ENCODE measurements around the gene SPRED3. TPM values are rescaled to one million over a fixed set of nuclear protein-coding genes. Genes with fewer than 3 reads are reported as not detected.

The SPRED3 gene
- total RNA-seq, 4 donors from 2014 or later, result 0.14 to 3.0 (median 0.48) TPM; not detected in 1

GRCh38 chr19:38433268-38433733 lies 44.8 kb downstream of the SPRED3 start, which contains the start of gene RYR1:
Gene RYR1 (plus strand): TSS chr19:38433691. CDS start chr19:38433830, 139 bp downstream.
- peaks cover 45% of the 10 kb centered on the region for H3K27me3 ChIP-seq
- WGBS, 2 donors (ENCODE audit: low coverage in 1 of 2), result 26% methylated on average over 14 of the region's 20 CpGs; no CpG with 5 or more reads in 1 of the 2 donors
- DNase-seq, result peak; percentile 40

GRCh38 chr19:38434549-38435051 lies 46.1 kb downstream of the SPRED3 start:
- no peak for TF ChIP-seq CTCF (IDR thresholded peaks at IDR 0.05)
- 15 to 37% methylated on average over 2 to 10 of the region's 13 CpGs for WGBS, 2 donors (ENCODE audit: low coverage in 1 of 2)
- in situ Hi-C loops (cut with MboI; ENCODE audit: low pct_ligation_motif_present in 1 of 4, low pct_unique_long_range_greater_than_20kb in 1 of 4, low sequenced_read_pairs in 3 of 4), result no loop called here
- no peaks in the 10 kb centered on the region for H3K4me1 ChIP-seq
- intact Hi-C loops (cut with DNase I; ENCODE audit: low total_unique reads), result no loop called here
- no peak overlapping the region for H3K27ac ChIP-seq
- H3K4me3 ChIP-seq, result no peak overlapping the region
- H3K9me3 ChIP-seq, result no peaks in the 10 kb centered on the region
- peak; percentile 16 for DNase-seq
- peaks cover 45% of the 10 kb centered on the region for H3K27me3 ChIP-seq
- no peaks in the 10 kb centered on the region for H3K36me3 ChIP-seq

More at GRCh38 chr19:38433268-38433733, 44.8 kb downstream of the SPRED3 start, which contains the start of gene RYR1:
- no peaks in the 10 kb centered on the region for H3K9me3 ChIP-seq
- no peaks in the 10 kb centered on the region for H3K4me1 ChIP-seq
- H3K36me3 ChIP-seq, result no peaks in the 10 kb centered on the region
- in situ Hi-C loops (cut with MboI; ENCODE audit: low pct_ligation_motif_present in 1 of 4, low pct_unique_long_range_greater_than_20kb in 1 of 4, low sequenced_read_pairs in 3 of 4) (no loop called here), intact Hi-C loops (cut with DNase I; ENCODE audit: low total_unique reads) (no loop called here)
- no peak within 1 kb of the TSS for H3K27ac ChIP-seq
- H3K4me3 ChIP-seq, result peak within 1 kb of the TSS in 1 of 4 donors; percentile 7
- TF ChIP-seq POLR2A (IDR thresholded peaks at IDR 0.05) (no peak), EP300 (IDR thresholded peaks at IDR 0.05; ENCODE audit: low read depth) (no peak), POLR2AphosphoS5 (IDR thresholded peaks at IDR 0.05) (no peak), CTCF (IDR thresholded peaks at IDR 0.05) (no peak)

GRCh38 chr19:38437295-38437694 lies 48.8 kb downstream of the SPRED3 start:
- intact Hi-C loops (cut with DNase I; ENCODE audit: low total_unique reads), result no loop called here
- H3K4me1 ChIP-seq, result no peaks in the 10 kb centered on the region
- no peak overlapping the region for H3K27ac ChIP-seq
- no peak for DNase-seq
- TF ChIP-seq EP300 (IDR thresholded peaks at IDR 0.05; ENCODE audit: low read depth) (no peak), POLR2A (IDR thresholded peaks at IDR 0.05) (no peak), CTCF (IDR thresholded peaks at IDR 0.05) (no peak), POLR2AphosphoS5 (IDR thresholded peaks at IDR 0.05) (no peak)
- peaks cover 34% of the 10 kb centered on the region for H3K27me3 ChIP-seq
- no peaks in the 10 kb centered on the region for H3K36me3 ChIP-seq
- 91% methylated on average over 6 of the region's 6 CpGs; no CpG with 5 or more reads in 1 of the 2 donors for WGBS, 2 donors (ENCODE audit: low coverage in 1 of 2)
- no peak overlapping the region for H3K4me3 ChIP-seq
- H3K9me3 ChIP-seq, result no peaks in the 10 kb centered on the region
- in situ Hi-C loops (cut with MboI; ENCODE audit: low pct_ligation_motif_present in 1 of 4, low pct_unique_long_range_greater_than_20kb in 1 of 4, low sequenced_read_pairs in 3 of 4), result no loop called here

- Histone ChIP-seq H3K4me3 (no peak overlapping the region), H3K9me3 (no peaks in the 10 kb centered on the region), H3K27ac (no peak overlapping the region), H3K4me1 (no peaks in the 10 kb centered on the region), H3K27me3 (peaks cover 29% of the 10 kb centered on the region), H3K36me3 (no peaks in the 10 kb centered on the region)
- 79% methylated on average over 2 of the region's 2 CpGs; no CpG with 5 or more reads in 1 of the 2 donors for WGBS, 2 donors (ENCODE audit: low coverage in 1 of 2)
- TF ChIP-seq POLR2AphosphoS5 (IDR thresholded peaks at IDR 0.05) (no peak), POLR2A (IDR thresholded peaks at IDR 0.05) (no peak), CTCF (IDR thresholded peaks at IDR 0.05) (no peak), EP300 (IDR thresholded peaks at IDR 0.05; ENCODE audit: low read depth) (no peak)
- no peak for DNase-seq
- intact Hi-C loops (cut with DNase I; ENCODE audit: low total_unique reads) (no loop called here), in situ Hi-C loops (cut with MboI; ENCODE audit: low pct_ligation_motif_present in 1 of 4, low pct_unique_long_range_greater_than_20kb in 1 of 4, low sequenced_read_pairs in 3 of 4) (no loop called here)
These were observed 49.4 kb downstream of the SPRED3 start for GRCh38 chr19:38437917-38438316.

All from transverse colon (tissue), 4 donors.